Mesothelial cell of epicardium (in vitro differentiated cells): ENCODE measurements around the gene SLC19A2. TPM values are rescaled to one million over a fixed set of nuclear protein-coding genes. Genes with fewer than 3 reads are reported as not detected.

Experiments used
- DNase-seq, 2 experiments: peaks; one replicate each; pipeline ENCODE4 v3.0.0; 2021; ENCODE audit warnings: low spot score in 2 of 2; ENCODE audit not compliant: unreplicated experiment in 2 of 2
- H3K27ac Mint-ChIP-seq: 2 replicates; pipeline ENCODE4 v1.8.0; 2021; ENCODE audit warnings: mixed read lengths
- H3K27me3 Mint-ChIP-seq: 2 replicates; pipeline ENCODE4 v1.8.0; 2021; ENCODE audit warnings: low read depth, mixed read lengths
- H3K36me3 Mint-ChIP-seq: 2 replicates; pipeline ENCODE4 v1.8.0; 2021; ENCODE audit warnings: mixed read lengths
- H3K4me1 Mint-ChIP-seq: 2 replicates; pipeline ENCODE4 v1.8.0; 2021; ENCODE audit warnings: mixed read lengths
- H3K4me3 Mint-ChIP-seq: 2 replicates; pipeline ENCODE4 v1.8.0; 2021; ENCODE audit warnings: mild to moderate bottlenecking, moderate library complexity, mixed read lengths
- H3K9me3 Mint-ChIP-seq: 2 replicates; pipeline ENCODE4 v1.8.0; 2021; ENCODE audit warnings: mixed read lengths
- CTCF ChIP-seq: fragments of 200-600 bp; sonication (generic); IDR thresholded peaks from one replicate; pipeline ENCODE4 v1.5.0; 2021; ENCODE audit warnings: antibody characterized with exemption; ENCODE audit not compliant: unreplicated experiment
- total RNA-seq: library from RNA; stranded (reverse); gene quantifications from 3 replicates; pipeline ENCODE4 v1.2.1, GENCODE V29; 2021

Gene SLC19A2
- total RNA-seq, 1 donor from 2014 or later: 18.2 TPM

DNA sequence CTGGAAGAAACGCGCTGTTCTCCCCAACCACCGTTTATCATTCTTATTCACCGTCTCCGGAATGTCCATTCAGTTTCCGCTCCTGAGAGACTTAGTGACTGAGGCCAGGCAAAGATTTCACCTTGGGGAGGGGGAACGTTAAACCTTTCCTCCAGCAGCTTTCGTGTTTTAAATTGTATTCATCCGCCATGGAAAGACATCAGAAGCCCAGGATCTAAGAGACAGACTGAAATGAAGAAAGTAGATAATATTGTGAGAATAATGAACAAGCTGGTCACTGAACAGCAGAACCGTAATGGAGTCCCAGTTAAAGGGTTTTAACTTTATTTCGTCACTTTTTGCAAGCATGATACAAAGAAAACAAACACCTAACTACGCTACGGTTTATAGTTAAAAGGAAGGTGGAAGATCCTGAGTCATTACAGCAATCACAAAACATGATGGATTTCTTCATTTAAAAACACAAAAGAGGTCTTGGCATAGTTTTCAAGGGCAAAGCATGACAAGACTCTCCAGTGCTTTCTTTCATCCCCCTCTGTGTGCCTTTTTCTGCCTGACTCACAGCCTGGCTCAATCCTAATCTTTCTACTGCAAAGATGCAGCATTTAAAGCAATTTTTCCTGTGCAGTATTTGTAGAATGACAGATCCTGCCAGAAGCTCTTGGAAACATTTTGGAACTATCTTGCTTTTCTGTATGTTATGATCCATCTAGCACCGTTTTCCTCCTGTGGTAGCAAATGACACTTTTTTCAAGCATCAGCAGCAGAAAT lies 722 bp upstream of the SLC19A2 start:
- peak overlapping the region; percentile 79 for H3K4me3 Mint-ChIP-seq
- DNase-seq: no peak
- H3K9me3 Mint-ChIP-seq: no peaks in the 10 kb centered on the region
- no peaks in the 10 kb centered on the region for H3K36me3 Mint-ChIP-seq
- H3K27ac Mint-ChIP-seq: peak overlapping the region; percentile 98
- H3K27me3 Mint-ChIP-seq: no peaks in the 10 kb centered on the region
- no peak for TF ChIP-seq CTCF
- peaks cover 55% of the 10 kb centered on the region for H3K4me1 Mint-ChIP-seq

- no peak for TF ChIP-seq CTCF
- Mint-ChIP-seq H3K27me3 (no peaks in the 10 kb centered on the region), H3K27ac (peak overlapping the region; percentile 98), H3K4me3 (peak overlapping the region; percentile 79), H3K9me3 (no peaks in the 10 kb centered on the region), H3K36me3 (no peaks in the 10 kb centered on the region), H3K4me1 (peaks cover 68% of the 10 kb centered on the region)
- no peak for DNase-seq
Measured at GRCh38 chr1:169484683-169485430, 887 bp downstream of the SLC19A2 start.

DNA sequence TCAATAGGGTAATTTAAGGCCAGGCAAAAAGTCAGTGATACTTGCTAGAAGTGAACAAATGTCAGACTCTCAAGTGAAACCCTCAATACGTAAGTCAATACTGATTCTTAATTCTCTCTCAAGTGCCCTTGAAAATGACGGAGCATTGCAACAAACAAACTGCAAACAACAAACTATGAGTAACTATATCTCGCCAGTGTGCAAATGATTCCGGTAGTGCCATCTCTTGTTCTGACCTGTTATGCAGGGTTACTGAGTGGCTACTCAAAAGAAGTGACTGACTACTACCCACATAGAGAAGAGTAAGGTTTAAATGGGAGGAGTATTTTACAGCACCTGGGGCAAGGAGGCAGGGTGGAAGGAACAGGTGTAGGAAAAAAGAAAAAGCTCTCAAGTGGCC lies 1.6 kb downstream of the SLC19A2 start:
- Mint-ChIP-seq H3K36me3 (no peaks in the 10 kb centered on the region), H3K27me3 (no peaks in the 10 kb centered on the region), H3K4me1 (peaks cover 71% of the 10 kb centered on the region), H3K27ac (peak overlapping the region; percentile 98), H3K4me3 (peak overlapping the region; percentile 79), H3K9me3 (no peaks in the 10 kb centered on the region)
- no peak for DNase-seq
- no peak for TF ChIP-seq CTCF

DNA sequence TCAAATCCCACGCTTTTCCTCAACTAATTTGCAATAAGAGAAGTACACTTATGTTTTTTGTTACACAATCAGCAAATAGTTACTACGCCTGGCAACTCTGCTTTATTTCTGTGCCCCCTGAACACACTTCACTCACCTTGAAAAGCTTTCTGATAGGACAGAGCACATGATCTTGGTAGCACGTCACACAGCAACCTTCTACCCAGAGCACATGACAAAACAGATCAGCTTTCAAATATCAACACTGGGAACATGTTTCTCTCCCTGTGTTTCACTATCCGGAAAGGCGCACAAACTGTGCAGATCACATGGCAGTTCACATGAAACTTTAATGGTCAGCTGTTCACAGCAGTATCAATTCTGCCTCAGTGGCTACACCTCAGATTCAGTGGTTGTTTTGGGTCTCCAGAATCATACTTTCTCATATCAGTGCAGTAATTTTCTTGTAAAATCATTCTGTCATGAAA lies 2.2 kb downstream of the SLC19A2 start:
- H3K4me1 Mint-ChIP-seq: peaks cover 77% of the 10 kb centered on the region

More for the DNA sequence above, 2.2 kb downstream of the SLC19A2 start:
- Mint-ChIP-seq H3K4me3 (peak overlapping the region; percentile 79), H3K27me3 (no peaks in the 10 kb centered on the region), H3K27ac (peak overlapping the region; percentile 98), H3K9me3 (no peaks in the 10 kb centered on the region), H3K36me3 (no peaks in the 10 kb centered on the region)
- DNase-seq: no peak
- TF ChIP-seq CTCF: no peak
